ENCODE measurements around the gene LHPP.

GRCh38 chr10:124537166-124537725 is 75.6 kb downstream of the LHPP start:
- TF ChIP-seq CTCF (conservative IDR thresholded peaks at IDR 0.05 in 1 of 2, IDR thresholded peaks at IDR 0.05 in 1 of 2; ENCODE audit: low read depth in 1 of 2, low read length in 2 of 2) (no peak), EZH2 (IDR thresholded peaks at IDR 0.05; ENCODE audit: low read length, missing control alignments) (no peak)
